GM19372 (cell line): Measurements from ENCODE around the gene MEDAG.
"Not testable (repeated sequence)": the region's sequence is repeated elsewhere in the genome, so short reads cannot be mapped to it uniquely, and the experiment has no call there.

Experiments
- ATAC-seq: cut with Tn5 transposase; IDR thresholded peaks from one replicate; pipeline ENCODE4 v1.9.1; 2021; ENCODE audit warnings: mild to moderate bottlenecking, low read depth, moderate library complexity; ENCODE audit not compliant: unreplicated experiment

The MEDAG gene

GRCh38 chr13:30906411-30907051 lies 460 bp downstream of the MEDAG start:
- no peak for ATAC-seq

DNA sequence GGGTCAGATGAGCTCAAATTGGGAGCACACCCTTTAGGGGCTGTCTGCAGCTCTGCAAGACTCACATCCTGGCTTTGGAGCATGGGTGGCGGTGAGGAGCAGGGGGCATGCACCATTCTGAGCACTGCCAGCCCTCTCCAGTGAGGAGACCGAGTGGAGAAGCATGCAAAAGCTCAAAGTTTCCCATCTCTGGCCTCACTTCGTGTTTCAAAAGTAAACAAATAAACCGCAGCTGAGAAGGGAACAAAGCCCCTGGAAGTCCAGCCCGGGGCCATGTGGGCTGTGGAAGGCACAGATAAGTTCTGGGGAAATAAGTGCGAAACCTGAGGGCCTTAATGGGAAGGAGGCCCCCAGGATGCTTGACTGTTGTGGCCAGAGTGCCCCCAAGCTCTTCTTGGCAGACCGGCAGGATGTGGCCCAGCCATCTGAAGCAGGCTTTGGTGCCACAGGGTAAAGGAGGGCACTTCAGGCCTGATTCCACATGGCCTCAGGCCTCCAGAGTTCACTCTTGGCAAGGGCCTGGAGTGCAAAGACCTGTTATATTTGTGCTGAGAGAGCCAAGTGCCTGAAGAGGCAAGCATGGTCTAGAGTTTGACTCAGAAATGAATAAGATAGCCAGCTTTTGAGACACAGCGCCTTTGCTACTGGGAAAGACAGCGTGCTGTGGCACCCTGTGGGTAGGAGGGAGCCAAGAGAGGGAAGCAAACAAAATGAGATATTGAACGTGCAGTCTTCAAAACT lies 1.2 kb downstream of the MEDAG start:
- ATAC-seq = no peak

DNA sequence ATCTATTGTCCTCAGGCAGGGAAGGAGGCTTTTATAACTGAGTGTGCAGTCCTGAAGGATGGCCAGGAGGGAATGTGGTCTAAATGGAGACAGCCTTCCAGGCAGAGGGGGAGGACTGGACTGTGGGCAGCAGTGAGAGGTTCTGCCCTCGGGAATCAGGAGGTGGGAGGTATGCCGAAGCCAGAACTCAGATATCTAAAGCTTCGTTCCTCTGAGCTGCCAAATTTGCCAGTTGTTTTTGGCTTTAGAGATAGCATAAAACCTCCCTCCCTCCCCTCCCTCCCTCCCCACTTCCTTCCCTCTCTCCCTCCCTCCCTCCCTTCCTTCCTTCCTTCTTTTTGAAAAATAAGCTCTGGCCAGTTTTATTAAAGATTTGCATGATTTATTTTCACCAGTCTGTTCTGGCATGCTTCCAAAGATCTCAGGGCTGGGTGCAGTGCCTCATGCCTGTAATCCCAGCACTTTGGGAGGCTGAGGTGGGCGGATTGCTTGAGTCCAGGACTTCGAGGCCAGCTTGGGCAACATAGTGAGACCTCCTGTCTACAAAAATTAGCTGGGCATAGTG lies 2.4 kb downstream of the MEDAG start:
- no peak for ATAC-seq

DNA sequence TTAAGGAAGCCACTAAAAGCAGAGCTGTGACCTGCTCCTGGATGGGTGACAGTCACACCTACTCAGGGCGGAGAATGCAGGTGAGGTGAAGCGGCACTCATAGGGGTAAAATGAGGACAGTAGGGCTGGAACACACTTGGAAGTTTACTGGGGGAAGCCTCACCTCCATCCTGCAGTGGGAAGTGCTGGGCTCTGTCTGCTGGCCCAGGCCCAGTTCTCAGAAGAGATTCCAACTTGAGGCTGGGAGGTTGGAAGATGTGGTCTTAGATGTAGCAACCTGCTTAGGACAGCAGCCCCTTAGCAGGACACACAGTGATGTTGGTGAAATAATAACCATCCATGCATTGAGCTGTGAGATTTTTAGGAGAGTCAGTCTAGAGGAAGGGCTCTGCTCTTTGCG lies 4.6 kb downstream of the MEDAG start:
- no peak for ATAC-seq

DNA sequence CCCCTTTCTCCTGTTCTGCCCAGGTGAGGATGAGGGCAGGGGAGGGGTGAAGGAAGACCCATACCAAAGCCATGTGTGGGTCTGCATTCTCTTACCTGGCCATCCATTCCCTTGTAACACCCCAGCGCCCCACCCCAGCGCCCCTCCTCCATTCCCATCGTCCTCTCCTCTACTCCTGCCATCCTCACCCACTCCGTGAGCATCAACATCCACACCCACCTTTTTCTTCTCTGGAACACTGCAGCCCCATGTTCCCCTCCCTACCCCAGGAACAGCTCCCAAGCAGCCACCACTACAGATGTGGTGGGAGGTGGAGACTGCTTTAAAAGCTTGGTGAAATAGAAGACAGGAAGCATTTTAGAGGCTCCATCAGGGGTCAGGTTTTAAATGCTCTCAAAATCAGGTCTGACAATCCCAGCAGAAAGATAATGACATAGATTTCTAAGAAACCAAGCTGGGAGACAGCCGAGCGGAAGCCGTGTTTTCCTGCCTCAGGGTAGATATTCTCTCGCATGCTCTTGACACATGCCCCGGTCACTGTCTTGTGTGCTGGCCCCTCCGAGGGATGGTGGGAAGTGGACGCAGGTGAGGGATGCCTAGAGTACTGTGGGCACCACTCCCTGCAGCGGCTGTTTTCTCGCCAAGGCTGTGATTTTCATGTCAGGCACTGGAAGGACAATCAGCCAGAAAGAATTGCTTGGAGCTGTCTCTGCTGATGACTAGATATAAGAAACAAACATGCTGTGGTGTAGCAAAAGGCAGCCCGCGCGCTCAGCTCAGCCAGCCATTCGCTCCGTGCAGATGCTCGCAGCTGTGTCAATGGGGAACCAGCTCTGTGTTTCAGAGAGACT lies 9.8 kb downstream of the MEDAG start:
- ATAC-seq = no peak

- no peak for ATAC-seq
Measured at GRCh38 chr13:30916991-30917390, 10.9 kb downstream of the MEDAG start.

GRCh38 chr13:30918662-30919405 lies 12.8 kb downstream of the MEDAG start:
- no peak for ATAC-seq

DNA sequence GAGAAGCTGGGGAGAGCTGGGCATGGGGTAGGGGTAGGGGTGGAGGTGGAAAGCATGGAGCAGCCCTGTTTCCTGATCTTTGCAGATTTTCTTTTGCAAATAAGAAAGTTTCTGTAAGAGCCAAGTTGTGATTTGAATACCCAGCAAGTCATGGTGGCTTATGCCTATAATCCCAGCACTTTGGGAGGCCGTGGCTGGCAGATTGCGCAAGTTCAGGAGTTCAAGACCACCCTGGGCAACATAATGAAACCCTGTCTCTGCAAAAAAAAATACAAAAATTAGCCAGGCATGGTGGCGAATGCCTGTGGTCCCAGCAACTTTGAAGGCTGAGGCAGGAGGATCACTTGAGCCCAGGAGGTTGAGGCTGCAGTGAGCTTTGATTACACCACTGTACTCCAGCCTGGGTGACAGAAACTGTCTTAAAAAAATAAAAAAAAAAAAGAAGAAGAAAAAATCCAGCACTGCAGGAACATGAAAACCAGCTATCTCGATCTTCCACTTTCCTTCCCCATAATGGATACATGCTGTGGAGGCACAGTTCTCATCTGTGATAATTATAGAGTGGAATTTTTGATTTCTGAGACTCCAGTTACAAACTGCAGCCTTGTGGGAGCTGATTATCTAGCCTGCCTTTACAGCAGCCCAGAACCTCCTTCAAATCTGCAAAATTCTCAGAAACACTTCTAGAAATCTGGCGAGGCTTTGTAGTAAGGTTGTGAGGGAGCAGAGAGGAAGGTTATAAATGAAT lies 14.3 kb downstream of the MEDAG start:
- ATAC-seq = no peak

- ATAC-seq = no peak
Measured at GRCh38 chr13:30923418-30923817, 17.3 kb downstream of the MEDAG start.

- ATAC-seq = no peak
Measured at GRCh38 chr13:30924721-30925120, 18.6 kb downstream of the MEDAG start.

- no peak for ATAC-seq
Measured at GRCh38 chr13:30925429-30925828, 19.4 kb downstream of the MEDAG start.

DNA sequence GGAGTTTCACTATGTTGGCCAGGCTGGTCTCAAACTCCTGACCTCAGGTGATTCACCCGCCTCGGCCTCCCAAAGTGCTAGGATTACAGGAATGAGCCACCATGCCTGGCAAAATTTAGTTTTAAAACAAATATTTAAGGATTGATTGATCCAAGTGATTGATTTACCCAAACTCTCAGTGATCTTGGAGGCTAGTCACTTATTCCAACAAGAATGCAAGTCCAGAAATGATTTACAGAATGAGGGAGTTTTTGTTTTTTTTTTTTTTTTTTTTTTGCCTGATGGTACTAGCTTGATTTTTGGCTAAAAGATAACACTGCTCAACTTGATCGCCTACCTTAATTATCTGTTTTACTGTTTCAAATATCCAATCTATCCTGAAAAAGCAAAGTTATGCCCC lies 20.7 kb downstream of the MEDAG start:
- ATAC-seq = no peak

- ATAC-seq = not testable (repeated sequence)
Measured at GRCh38 chr13:30927188-30927587, 21.1 kb downstream of the MEDAG start.

DNA sequence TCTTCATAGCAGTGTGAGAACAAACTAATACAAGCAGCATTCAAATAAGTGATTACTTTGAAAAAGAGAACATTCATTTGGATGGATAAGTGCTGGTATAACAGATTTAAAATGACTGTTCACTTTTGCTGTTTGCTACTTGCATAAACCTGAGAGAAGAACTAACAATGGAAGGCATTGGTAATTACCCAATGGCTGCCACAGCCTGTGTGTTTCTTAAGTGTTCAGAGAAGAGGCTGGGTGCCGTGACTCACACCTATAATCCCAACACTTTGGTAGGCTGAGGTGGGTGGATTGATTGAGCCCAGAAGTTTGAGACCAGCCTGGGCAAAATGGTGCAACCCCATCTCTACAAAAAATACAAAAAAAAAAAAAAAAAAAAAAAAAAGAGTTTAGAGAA lies 21.5 kb downstream of the MEDAG start:
- no peak for ATAC-seq

DNA sequence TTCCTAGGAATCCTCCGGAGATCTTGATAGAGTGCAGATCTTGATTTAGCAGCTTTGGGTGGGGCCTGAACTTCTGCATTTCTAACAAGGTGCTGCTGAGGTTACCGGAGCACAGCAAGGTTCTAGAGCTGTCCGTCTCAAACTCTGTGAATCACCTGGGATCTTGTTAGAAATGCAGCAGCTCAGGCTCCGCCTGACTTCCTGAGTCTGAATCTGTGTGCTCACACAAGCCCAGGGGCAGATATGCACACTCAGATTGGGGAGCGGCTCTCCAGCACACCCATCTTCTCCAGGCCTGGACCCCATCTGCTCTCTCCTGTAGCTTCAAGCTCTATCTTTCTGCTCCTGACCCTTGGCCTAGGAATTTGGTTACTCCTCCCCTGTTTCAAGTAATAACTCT lies 22.9 kb downstream of the MEDAG start:
- no peak for ATAC-seq

- ATAC-seq = no peak
Measured at GRCh38 chr13:30932481-30933353, 26.6 kb downstream of the MEDAG start, which contains the start of gene TEX26. TSS of gene TEX26 (plus strand) at chr13:30932656. CDS start at chr13:30932716, 60 bp downstream.

DNA sequence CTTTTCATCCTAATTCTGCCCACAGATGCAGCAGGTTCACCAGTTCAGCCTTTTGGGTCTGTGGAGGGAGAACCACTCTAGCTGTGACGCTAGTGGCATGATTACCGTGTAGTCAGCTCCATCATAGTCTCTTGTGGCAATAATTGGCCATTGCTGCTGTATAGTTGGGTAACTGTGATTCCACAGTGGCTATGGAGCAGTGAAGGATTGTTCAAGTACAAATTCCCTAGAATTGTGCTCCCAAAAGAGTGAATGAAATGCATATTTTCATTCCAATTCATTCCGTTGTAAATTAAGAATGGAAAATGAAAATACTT lies 27.2 kb downstream of the MEDAG start:
- ATAC-seq = no peak

- no peak for ATAC-seq
Measured at GRCh38 chr13:30934381-30934780, 28.3 kb downstream of the MEDAG start.

DNA sequence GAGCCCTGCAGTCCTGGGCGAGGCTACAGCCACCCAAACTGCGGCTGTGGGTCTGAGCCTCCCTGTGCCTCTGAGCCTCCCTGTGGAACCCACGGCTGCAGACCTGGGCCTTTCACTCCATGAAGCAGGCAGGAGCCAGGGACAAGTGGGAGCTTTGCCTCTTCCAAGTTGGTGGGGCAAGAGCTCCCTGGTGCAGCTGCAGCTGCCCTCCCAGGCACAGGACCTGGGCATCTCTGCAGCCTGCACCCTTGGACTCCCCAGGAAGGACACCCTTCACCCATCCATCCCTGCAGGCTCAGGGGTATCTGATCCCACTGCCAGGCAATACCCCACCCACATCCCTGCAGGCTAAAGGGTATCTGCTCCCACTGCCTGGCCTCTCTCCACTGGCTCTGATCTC lies 28.7 kb downstream of the MEDAG start:
- no peak for ATAC-seq
